ENCODE results near the gene FSIP2. TPM values are rescaled to one million over a fixed set of nuclear protein-coding genes. Genes with fewer than 3 reads are reported as not detected.

FSIP2 gene, protein sequence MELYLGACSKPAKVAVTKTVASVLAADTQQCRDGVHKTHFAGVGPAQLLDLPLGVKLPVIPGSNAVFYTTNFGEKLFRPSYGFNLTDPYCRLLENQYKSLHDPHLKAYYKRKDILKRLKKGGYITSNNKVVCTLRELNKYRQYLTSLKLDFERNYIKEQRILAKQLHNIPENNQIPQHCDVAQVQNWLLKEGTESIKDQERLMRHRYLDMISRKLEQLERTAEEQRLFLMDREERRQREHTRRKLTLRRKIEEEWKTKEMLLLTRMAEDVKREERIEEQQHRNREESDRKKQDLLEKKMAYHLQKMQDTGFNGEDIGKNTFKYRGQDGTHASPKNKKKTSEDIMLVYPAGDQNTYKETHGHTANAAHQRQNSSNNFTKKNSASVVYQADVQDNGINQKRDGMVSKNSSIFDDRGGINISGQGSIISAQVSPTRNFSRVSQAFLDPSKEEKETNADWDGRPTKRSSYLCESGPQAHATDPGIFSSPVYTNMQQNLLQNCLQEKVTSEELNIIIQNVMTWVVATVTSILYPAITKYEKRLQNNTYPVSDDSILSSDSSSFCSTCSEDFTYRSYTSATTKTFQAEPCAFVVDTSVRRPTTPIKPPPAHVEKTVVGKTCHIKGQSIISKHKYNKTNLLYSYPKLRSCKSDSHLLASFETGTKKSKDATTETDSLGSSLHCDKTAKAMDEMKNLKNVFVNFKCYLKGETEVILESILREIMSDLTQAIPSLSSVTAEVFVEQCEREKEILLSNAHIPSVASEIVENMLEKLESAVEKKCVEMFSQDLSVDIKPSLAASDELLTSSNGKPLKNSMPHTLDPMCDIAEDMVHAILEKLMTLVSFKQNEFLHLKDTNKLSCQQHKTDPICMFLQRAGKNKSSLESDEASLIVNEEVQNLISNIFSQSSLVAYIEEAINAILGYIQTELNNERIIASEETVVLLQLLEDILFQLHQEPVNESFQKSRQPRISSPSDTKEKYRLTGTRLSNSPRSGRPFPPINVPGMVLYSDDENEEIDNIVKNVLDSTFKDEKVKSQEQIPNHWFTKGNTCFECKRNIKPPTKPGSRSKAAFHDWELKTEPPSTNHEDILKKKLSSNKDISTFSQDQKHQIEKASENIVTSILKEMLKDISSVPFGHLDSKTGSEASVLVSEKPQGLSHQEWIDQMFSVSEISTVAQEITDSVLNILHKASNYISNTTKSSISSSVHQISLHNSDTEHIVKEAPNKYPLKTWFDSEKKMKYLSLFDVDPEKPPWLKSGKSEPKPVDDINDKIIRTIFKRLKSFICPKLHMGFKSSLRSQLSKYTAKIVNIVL (N-terminal part only)
- total RNA-seq, result 1.6 TPM

DNA sequence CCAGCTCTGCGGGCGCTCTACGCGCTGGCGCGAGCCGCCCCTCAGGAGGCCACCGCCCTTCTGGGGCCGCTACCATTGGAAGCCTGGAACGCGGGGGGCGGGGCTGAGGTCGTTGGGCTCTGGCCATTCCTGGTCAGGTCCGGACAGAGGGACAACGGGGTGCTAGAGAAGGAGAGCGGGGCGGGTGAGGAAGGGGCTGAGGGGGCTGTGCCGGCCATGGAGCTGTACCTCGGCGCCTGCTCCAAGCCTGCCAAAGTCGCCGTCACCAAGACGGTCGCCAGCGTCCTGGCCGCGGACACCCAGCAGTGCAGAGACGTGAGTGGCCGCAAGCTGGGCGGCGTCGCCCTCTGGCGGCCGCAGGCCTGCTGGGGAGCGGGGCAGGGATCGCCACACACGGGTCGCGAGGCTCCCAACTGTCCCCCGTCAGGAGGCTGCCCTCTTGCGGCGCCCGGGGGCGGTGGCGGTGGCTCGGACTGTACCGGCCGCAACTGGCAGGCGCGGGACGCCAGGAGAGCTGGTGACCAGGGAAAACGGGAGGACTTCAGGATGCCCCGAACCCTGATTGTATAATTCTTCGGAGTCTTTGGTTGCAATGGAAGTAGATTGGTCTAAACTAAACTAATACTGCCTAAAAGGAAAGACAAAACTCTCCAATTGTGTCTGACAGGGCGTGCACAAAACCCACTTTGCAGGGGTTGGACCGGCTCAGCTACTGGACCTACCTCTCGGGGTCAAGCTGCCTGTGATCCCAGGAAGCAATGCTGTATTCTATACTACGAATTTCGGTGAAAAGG lies at the start of gene FSIP2:
Gene FSIP2 (plus strand): TSS at position 126 of the 794 bp plus-strand sequence. CDS start 91 bp downstream, at position 217.
- peak; percentile 77 for DNase-seq (ENCODE audit: low spot score)

DNA sequence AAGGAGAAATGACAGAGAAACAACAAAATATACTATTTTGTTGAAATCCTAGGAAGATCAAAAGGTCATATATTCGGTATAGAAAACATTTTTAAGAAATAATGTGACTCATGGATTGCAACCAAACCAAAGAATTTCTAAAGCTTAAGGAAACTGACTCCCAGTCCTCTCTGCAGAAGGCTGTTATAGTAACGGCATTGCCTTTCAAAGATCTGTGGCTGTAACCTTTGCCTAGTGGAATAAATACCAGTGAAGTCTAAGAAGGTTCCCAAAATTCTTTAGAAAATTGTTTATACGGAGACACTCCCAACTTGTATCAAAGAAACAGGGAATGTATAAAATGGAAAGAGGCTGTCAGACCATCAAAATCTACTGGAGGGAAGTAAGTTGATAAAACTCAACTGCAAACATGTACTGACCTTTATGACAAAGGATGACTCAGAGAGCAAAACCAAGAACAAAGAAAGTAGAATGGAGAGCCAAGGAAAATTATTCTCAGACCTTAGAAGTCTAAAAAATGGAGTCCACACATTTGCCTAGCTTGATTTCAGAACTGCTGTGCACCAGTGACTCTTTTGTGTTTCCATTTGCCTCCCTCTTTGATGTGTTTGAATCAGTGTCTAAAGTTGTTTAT lies 48.6 kb upstream of the FSIP2 start:
- no peak for DNase-seq (ENCODE audit: low spot score)

DNA sequence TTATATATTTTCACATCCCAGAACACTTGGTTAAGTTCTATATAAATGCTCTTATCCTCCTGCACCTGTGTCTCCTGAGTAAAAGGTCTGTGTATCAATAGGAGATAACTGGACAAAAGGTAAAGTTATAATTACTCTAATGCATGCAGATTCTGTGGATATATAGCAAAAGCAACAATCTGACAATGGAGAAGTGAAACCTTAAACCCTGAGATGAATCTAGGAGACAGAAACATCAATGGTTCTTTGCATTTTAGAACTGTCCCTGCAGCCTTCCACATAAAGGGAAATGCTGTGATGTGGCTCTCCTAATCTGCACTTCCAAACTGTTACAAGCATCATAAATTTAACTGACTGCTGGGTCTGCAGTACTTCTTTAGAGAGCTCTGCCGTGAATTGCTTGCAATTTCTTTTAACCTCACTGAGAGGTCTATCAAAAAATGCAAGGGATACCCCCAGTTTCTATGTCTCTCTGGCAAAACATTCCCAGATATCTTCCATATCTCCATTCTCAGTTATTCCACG lies 42.8 kb upstream of the FSIP2 start:
- DNase-seq (ENCODE audit: low spot score), result no peak

DNA sequence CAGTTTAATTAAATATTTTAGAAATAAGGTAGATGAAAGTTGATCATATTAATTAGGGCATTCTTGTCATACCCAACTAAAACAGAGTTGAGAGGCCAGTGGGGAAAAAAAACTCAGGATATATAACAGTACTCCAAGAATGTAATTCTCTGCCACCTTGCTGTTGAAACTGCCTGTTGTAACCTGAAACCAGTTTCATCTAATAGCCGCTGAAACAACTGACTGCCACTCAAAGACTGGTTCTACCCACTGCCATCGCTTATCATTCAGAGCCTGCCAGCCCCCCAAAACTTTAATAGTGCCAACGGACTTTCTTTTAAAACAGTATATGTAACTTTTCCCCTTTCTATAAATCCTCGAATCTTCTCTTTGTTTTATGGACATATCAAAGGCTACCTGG lies 37.7 kb upstream of the FSIP2 start:
- no peak for DNase-seq (ENCODE audit: low spot score)

DNA sequence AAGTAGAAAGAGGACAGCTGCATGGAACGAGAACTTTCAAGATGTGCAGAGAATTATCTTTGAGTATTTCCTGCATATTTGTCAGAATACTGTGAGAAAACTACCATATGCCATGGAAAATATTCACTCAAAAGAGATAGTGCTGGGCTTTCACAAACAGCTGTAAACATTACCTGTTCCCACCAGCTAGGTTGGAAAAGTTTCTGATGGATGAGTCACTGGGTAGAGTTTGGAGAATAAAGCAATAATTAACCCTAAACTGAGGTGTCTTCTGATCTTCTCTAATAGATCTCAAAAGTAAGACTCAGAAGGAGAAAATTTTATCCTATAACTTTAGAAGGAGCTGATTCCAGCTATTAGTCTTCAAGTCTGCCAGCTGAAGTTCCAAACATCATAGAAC lies 3.9 kb upstream of the FSIP2 start:
- DNase-seq (ENCODE audit: low spot score), result no peak

DNA sequence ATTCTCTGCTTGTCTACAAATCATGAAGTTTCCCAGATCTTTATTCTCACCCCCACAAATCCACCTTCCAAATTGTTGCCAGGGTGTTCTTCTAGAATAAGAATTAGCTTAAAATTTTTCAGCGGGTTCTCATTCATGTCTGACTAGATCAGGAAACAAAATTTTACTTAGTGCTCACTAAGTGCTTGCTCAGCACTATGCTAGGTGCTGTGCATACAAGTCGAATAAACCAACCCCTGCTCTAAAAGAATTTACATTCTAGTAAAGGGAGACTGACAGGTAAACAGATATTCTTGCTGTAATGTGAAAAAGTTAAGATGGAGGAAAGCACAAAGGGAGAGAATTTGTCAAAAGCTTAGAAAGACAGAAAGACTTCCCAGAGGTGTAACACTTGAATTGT lies 2.4 kb upstream of the FSIP2 start:
- no peak for DNase-seq (ENCODE audit: low spot score)

DNA sequence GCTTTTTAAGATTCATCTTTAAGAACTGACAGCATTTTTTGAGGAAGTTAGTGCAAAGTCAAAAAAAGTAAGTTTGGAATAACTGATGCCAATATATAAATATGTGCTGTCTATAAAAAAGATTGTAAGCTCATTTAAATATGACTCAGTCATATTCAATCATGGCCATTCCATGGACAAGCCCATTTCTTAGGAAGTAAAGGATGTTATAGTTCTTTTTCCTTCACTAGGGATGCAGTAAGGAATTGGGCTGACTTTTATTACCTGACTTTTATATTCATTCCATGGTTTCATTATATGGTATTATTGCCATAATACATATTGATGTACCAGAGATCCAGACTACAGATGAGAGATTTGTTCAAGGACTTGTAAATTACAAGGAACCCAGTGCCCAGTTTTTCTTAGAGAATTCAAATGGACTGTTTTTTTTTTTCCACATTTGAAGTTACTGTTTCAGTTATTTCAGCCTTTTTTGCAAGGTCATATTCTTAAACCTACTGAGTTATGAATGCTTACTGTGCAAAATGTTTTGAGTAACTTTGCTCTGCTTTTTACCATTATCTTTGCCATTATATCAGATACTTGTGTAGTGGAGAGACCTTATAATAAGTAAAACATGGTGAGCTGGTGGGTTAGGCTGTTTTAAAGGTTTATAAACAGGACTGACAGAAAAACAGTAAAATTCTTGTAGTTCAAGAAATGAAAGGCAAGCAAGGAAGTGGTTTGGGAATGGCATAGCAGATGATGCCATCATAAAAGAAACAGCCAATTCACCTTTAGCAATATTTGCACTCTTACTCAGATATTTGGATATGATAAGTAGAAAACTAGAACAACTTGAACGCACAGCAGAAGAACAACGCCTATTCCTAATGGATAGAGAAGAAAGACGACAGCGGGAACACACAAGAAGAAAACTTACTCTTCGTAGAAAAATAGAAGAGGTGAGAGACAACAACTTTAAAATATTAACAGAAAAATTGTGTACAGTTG lies 7.6 kb downstream of the FSIP2 start:
- DNase-seq (ENCODE audit: low spot score), result no peak

DNA sequence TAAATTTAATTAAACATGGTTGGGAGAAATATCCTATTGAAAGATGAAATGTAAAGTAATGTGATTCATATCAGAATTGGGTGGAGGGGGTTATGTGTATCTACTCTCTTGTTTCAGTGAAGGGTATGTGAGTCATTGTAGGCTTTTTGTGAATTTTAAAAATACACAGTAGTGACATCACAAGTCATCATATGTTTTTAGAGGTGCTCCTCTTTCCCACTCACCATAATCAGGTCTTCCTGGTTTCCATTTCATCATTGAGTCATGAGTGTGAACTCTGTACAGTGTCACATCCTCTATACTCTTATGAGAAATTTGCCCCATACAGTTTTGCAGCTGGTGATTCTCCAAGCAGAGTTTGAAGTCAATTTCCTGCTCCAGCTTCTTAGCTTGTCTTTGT lies 18.8 kb downstream of the FSIP2 start:
- DNase-seq (ENCODE audit: low spot score), result no peak

DNA sequence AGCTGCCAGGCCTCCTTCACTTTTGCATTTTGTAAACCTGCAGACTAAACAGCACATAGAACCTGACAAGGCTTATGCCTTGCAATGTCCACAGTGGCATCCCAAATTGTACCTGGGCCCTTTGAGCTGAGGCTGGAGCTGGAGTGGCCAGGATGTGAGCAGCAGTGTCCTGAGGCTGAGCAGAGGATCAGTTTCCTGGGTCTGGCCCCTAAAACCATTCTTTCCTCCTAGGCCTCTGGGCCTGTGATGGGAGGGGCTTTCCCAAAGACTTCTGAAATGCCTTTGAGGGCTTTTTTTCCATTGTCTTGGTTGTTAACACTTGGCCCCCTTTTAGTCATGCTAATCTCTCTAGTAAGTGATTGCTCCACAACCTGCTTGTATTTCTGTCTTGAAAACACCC lies 32.8 kb downstream of the FSIP2 start:
- DNase-seq (ENCODE audit: low spot score), result no peak

DNA sequence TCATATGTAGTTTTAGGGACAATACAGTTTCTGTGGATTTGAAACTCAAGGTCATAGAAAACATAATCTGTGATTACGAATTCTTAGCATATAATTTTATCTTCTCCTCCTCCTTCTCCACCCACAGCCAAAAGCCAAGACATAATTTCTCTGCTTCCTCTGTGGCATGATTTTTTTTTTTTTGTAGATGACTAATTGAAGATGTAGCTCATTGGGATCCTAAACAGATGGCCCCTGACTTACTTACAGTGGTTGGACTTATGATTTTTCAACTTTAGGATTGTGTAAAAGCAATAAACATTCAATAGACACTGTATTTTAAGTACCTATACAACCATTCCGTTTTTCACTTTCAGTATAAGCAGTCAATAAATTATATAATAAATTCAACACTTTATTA lies 42.3 kb downstream of the FSIP2 start:
- DNase-seq (ENCODE audit: low spot score), result no peak

DNA sequence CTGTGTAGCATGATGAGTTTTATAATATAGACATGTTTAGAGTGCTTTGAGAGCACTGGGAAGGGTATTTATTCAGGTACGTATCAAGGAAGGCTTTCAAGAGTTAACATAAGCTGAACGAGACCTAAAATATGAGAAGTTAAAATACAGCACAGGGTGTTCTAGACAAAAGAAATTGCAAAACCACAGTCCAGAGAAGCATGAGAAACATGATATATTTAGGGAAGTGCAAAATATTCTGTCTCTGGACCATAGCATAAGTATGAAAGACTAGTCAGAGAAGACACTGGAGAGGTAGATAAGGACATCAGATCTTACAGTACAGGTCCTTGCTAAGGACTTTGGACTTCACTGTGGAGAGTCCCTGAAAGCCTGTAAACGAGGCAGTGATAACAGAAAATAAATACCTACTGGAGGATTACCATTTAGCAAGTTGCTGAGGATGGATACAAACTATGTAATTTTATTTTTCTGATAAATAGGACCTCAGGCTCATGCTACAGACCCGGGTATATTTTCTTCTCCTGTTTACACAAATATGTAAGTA lies 43.7 kb downstream of the FSIP2 start:
- DNase-seq (ENCODE audit: low spot score), result no peak

DNA sequence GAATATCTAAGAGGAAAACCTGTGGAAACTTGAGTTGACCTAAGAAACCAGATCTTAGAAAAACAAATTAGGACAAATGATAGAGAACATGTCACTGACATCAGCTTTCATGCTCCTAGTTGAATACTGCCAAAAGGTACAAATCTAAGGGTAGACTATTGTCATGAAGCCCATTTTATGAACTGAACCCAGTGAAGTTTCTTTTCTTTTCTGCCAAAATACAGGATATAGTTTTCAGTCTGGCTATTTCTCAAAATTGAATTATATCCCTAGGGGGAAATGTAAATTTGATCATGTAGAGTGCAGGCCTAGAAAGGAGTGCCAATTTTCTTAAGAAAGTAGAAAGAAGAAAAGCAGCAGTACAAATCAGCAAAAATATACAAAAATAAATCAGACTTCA lies 46.6 kb downstream of the FSIP2 start:
- DNase-seq (ENCODE audit: low spot score), result no peak

DNA sequence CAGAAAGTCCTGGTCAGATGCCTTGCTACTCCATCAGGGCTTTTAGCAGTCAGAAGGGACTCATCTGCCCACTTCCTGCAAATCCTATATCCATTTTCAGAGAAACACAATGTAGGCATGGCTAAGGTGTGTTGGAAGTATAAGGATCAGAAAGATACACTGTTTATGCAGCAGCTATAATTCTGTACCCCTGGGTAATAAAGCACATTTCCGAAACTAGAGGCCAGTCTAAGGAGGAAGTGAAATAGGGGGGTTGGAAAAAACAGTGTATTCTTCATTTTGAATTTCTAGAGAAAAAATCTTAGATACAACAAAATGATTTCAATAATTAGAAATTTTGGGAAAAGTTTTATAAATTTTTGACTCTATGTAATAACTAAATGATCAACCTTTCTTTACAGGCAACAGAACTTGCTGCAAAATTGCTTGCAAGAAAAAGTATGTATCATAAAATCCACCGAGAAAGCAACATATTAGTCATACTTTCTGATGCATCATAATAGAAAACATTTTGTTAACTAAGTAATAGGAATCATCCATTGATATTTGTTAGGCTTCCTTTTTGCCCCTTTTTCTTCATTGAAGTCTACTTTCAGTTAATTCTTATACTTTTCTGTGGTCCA lies 47.4 kb downstream of the FSIP2 start:
- no peak for DNase-seq (ENCODE audit: low spot score)

DNA sequence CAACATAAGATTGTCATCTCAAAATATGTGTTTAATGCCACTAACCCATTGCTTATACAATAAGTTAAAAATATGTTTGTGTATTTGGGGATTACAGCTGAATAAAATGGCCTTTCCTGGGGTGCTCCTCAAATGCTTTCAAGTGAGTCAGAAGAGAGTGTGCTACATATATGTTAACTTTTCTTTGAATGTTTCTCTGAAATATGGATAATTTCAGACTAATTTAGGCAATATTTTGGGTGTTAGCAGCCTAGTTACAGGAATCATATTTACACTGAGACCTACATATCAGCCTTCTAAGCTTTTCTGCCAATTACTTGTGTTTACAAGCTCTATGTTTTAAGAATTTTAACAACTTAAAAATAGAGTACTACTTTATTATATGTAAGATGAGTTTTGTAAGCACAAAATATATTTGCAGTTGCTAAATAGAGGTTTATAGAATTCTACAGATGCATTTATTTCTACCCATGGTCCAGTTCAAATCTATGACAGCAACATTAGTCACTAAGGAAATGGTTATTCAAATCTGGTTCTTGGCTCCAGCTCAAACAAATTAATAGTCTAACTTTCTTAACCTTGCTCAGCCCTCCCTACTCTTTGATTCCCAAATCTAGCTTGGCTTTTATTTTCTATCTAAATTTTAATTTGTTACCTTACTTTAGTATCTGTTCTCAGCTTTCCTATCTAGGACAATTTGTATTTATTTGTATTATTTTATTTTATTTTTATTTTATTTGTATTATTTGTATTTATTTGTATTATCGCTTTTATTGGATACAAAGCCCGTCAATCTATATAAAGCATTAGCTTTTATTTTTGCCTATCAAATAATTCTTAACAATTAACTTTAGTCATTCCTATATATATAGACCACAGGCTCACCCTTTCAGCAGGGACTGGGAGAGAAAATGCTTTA lies 48.9 kb downstream of the FSIP2 start:
- DNase-seq (ENCODE audit: low spot score), result no peak

DNA sequence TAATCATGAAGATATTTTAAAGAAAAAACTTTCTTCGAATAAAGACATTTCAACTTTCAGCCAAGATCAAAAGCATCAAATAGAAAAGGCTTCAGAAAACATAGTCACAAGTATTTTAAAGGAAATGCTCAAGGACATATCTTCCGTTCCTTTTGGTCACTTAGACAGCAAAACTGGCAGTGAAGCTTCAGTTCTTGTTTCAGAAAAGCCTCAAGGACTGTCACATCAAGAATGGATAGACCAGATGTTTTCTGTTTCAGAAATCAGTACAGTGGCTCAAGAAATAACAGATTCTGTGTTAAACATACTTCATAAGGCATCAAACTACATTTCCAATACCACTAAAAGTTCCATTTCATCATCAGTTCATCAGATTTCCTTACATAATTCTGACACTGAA lies 51.8 kb downstream of the FSIP2 start:
- no peak for DNase-seq (ENCODE audit: low spot score)

DNA sequence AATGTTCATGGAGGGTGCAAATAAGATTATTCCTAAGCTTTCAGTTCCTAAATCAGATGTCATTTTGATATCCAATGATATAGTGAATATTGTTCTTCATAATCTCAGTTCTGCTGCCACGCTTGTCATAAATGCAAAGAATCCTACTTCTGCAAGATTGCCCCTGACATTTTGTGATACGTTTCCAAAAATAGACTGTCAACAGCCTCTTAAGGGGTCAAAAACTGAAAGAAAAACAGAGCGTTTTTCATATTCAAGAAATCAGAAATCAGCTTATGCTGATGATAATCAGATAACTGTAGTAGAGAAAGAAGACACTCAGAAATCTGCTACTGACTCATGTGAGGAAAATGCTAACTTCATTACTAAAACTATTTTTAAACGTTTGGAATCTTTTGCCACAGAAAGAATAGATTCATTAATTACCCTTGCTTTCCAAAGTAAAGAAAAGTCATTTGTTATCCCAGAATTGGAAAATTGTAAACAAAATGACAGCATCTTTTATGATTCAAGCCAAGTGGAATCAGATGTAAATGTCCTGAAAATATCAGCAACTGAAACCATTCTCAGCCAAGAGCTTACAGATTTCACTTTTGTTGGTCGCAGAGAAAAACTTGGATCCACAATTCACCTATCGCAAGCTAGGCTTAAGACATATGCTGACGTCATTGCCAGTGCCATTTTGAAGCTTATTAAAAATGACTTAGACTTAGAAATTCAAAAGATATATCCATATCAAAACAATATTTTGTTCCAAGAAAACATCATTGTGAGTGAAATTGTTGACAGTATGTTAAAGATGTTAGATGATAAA lies 55.1 kb downstream of the FSIP2 start:
- DNase-seq (ENCODE audit: low spot score), result no peak
